HG03175 (cell line): ENCODE measurements around the gene TAF6.
A peak's percentile ranks its signal among the peaks of the same experiment; 100 is the strongest.
"Not testable (repeated sequence)": the region's sequence is repeated elsewhere in the genome, so short reads cannot be mapped to it uniquely, and the experiment has no call there.

Experiments
- ATAC-seq: cut with Tn5 transposase; IDR thresholded peaks from one replicate; pipeline ENCODE4 v1.9.1; 2021; ENCODE audit warnings: mild to moderate bottlenecking, moderate library complexity; ENCODE audit not compliant: unreplicated experiment

Gene TAF6

DNA sequence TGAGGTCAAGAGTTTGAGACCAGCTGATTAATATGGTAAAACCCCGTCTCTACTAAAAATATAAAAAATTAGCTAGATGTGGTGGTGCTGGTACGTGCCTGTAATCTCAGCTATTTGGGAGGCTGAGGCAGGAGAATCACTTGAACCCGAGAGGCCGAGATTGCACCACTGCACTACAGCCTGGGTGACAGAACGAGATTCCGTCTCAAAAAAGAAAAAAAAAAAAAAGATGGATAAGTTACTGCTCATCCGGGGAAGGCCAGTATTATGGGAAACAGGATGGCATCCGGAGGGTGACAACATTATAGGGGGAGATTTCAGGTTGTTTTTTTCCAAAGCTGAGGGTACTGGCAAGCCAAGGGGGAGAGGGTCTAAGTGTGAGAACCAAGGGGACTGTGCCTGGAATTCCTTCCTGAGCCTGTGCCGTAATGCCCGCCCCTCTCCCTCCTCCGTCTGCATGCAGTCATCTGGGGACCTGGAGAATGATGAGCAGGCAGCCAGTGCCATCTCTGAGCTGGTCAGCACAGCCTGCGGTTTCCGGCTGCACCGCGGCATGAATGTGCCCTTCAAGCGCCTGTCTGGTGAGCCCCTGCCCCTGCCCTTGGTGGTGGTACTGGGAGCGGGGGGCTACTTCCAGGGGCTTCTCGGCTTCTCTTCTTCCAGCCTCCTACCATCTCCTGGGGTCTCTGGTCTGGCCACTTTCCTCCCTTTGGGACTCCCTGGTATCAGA is 33.9 kb upstream of the TAF6 start:
- ATAC-seq = no peak

DNA sequence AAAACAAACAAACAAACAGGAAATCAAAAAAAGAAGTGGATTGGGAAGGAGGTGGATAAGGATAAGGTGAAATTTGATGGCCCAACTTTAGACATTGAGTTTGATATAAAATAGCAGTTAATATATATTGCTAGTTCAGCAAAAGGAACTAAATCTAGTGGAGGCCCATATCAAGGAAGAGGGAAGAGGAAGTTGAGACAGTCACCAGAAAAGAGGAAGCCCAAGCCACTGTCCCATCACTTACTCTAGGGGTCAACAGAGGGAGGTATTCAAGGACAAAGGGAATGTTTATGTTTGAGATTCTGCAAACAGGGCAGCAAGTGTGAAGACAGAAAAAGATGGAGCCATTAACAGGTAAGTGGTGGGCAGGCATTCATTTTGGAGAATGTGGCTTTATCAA is 33.2 kb upstream of the TAF6 start:
- ATAC-seq = no peak

DNA sequence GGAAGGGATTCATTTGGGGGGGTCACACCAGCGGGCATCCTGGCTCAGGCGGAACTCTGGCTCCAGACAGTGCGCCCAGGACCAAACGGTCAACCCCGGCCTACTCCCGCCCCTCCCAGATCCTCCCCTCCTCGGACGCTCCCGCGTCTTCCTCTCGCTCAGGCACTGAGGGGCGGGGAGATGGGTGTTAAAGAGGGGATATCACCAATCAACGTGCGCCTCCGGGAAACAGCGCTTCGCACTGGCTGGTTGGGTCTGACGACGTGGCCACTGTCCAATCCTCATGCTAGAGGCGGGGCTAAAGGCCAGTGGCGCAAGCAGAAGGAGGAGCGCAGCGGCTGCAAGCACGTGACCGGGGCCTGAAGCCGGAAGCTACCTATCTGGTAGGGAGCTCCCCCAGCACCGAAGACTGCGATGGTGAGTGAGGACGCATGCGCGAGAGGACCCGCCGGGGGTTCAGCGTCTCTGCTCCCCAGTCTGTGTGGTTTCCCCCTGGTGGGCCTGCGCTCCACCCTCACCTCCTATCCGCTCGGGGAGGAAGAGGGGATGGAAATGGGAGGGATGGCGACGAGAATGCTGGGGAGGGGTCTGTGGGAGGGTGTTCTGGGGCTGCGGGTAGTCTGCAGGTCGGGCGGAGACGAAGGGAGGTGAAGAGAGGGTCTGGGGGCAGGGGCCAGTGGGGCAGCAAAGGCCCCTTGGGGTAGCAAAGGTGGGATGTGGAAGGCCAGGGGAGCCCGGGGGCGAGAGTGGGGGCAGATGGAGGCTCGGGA is 29.6 kb upstream of the TAF6 start, which contains the start of gene LAMTOR4:
Gene LAMTOR4 (plus strand): TSS at position 360 of the 770 bp plus-strand sequence. CDS start 55 bp downstream, at position 415.
- peak; percentile 99 for ATAC-seq

DNA sequence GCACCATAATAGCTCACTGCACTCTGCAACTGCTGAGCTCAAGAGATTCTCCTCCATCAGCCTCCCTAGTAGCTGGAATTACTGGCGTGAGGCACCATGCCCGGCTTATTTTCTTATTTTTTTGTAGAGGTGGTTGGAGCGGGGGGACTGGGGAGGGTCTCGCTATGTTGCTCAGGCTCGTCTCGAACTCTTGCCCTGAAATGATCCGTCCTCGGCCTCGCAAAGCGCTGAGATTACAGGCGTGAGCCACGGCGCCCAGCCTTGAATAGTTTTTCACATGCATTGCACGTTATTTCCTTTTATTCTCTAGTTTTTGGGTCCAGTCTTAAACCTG is 29.0 kb upstream of the TAF6 start:
- no peak for ATAC-seq

DNA sequence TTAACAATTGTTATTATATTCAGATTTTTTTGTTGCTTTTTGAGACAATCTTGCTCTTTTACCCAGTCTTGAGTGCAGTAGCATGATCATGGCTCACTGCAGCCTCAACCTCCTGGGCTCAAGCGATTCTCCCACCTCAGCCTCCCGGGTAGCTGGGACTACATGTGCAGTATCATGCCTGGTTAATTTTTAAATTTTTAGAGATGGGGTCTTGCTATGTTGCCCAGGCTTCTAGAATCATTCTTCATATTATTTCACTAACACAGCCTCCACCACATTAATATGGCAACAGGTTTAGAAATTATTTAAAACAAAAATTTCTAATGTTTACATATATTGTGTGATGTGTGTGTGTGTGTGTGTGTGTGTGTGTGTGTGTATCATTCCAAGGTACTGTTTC is 28.1 kb upstream of the TAF6 start:
- no peak for ATAC-seq

DNA sequence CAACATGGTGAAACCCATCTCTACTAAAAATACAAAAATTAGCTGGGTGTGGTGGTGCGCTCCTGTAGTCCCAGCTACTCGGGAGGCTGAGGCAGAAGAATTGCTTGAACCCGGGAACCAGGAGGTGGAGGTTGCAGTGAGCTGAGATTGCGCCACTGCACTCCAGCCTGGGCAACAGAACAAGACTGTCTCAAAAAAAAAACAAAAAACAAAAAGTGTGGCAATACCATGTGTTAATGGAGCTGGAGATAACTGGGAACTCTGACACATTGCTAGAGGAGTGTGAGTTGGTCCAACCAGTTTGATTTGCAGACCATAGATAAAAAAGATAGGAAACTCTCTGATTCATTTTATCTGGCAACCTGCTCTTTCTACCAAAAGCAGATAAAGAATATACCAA is 27.2 kb upstream of the TAF6 start:
- ATAC-seq = not testable (repeated sequence)

DNA sequence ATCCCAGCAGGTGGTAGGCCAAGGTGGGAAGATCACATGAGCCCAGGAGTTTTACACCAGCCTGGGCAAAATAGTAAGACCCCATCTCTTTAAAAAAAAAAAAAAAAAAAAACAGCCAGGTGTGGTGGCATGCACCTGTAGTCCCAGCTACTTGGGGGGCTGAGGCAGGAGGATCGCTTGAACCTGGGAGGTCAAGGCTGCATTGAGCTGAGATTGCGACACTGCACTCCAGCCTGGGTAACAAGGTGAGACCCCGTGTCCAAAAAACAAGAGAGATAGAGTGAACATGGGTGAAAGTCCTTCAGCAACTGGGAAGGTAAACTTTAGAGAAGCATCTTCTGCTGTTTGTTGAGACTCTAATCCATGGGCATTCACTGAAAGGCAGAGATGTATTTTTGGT is 23.3 kb upstream of the TAF6 start:
- no peak for ATAC-seq

DNA sequence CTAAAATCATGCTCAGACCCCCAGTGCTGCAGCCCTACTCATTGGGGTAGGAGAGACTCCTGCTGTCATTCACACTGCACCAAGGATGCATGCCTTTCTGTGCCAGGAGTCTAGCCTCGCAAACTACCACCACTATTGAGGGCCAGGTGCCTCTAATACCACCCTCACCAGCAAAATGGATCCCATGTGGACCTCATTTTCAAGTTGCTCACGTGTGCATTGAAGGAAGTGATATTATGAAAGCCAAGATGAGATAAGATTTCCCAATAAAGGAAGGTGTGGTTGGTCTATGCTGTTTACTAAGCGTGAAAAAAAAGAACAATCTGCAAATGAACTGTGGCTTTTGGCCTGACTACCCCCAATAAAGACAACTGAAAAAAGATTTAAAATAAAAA is 22.4 kb upstream of the TAF6 start:
- no peak for ATAC-seq

DNA sequence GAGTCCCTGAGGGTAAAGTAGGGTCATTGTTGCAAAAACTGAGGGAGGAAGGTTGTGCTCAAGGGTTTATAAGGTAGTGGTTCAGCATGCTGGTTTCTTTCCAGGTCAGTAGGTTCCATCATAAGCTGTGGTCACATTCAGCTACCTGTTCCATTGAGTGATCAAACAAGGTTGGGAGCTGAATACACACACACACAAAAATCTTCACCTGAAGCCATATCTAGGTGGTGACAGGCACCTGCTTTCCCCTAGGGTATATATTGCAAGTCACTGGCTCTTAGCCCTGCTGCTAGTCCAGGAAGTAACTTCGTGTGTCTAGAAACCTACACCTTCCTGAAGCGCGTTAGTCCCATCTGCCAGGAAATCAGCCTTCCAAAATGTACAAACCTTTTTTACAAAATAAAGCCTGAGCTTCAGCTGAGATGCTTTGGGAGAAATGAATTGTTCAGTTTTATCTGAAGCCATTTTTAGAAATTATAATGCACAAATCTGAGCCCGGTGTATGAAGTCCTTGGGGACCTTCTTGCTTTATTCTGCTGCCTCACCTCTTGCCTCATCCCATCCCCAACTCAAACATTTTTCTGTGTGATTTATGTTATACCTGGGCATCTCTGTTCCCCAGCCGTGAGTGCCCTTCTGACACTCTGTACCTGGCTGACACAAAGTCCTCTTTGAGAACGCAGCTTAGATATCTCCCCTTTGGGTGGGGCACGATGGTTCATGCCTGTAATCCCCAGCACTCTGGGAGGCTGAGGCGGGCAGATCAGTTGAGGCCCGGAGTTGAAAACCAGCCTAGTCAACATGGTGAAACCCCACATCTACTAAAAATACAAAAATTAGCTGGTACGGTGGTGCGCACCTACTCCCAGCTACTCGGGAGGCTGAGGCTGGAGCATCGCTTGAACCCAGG is 18.9 kb upstream of the TAF6 start:
- ATAC-seq = no peak

DNA sequence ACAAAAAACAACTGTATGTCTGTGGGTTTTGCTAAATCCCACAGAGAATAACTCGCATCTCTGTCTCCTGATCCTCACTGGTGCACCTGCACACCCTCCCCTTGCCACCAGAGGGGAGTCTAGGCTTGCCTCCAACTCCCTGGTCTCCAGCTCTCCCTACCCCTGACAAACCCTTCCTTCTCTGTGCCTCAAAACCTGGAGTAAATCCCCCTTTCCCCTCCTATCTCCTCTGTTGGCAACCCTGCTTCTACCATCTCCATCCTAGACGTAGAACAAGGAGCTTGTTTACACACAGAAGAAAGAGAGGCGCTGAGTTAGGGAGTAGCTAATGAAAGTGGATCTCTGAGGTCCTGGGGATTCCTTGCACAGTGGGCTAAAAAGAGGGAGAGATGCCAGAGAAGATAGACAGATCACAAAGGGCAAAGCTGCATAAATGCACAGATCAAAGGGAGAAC is 13.6 kb upstream of the TAF6 start:
- ATAC-seq = peak; percentile 73

DNA sequence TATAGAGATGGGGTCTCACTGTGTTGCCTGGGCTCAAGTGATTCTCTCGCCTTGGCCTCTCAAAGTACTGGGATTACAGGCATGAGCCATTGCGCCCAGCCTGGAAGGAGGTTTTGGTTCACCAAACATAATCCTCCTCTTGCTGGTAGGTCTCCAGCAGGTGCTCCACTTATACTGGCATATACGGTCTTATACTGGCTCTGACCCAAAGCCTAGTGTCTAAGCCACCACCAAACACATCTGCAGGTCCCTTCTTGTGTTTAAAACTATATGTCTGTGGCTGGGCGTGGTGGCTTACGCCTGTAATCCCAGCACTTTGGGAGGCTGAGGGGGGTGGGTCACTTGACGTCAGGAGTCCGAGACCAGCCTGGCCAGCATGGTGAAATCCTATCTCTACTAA is 13.0 kb upstream of the TAF6 start:
- ATAC-seq = no peak

DNA sequence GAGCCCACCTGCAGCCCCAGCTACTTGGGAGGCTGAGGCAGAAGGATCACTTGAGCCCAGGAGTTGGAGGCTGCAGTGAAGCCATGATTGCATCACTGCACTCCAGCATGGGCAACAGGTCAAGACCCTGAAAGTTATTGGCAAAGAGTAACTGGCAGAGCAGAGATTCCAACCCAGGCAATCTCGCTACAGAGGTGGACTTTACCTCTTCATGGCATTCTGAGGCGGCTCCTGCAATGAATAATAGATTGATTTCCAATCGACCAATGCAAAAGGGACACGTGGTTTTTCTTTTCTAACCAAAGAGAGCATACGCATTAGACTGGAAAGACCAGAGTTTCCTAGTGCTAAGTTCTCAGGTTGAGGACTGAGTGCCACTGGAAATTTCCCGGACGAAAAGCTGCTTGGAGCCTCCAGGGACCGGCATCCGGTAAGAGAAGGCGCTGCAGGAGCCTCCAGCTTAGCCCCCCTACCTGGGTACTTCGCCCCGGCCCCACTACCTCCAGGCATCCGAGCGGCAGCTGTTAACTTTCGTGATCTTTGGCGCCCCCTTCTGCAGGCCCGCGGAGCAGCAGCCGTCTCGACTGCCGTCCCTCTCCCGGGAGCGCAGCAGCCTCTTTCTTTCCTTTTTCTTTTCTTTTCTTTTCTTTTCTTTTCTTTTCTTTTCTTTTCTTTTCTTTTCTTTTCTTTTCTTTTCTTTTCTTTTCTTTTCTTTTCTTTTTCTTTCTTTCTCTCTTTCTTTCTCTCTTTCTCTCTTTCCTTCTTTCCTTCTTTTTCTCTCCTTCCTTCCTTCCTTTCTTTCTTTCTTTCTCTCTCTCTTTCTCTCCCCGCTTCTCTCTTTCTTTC is 11.7 kb upstream of the TAF6 start:
- ATAC-seq = no peak

DNA sequence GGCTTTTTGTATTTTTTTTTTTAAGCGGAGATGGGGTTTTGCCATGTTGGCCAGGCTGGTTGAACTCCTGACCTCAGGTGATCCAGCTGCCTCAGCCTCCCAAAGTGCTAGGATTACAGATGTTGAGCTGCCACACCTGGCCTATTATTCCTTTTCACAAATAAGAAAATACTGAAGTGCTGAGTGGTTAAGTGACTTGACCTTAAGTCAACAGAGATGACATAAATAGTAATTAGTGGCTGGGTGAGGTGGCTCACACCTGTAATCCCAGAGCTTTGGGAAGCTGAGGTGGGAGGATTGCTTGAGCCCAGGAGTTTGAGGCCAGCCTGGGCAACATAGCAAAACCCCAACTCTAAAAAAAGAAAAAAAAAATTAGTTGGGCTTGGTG is 11.1 kb upstream of the TAF6 start:
- ATAC-seq = not testable (repeated sequence)

DNA sequence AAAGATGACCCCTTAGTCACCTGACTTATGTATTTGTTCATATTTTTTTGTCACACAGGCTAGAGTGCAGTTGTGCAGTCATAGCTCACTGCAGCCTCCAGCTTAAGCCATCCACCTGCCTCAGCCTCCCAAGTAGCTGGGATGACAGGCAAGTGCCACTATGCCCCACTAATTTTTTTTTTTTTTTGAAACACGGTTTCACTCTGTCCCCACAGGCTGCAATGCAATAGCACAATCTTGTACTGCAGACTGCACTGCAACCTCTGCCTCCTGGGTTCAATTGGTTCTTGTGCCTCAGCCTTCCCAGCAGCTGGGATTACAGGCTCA is 9.4 kb upstream of the TAF6 start:
- ATAC-seq = no peak

DNA sequence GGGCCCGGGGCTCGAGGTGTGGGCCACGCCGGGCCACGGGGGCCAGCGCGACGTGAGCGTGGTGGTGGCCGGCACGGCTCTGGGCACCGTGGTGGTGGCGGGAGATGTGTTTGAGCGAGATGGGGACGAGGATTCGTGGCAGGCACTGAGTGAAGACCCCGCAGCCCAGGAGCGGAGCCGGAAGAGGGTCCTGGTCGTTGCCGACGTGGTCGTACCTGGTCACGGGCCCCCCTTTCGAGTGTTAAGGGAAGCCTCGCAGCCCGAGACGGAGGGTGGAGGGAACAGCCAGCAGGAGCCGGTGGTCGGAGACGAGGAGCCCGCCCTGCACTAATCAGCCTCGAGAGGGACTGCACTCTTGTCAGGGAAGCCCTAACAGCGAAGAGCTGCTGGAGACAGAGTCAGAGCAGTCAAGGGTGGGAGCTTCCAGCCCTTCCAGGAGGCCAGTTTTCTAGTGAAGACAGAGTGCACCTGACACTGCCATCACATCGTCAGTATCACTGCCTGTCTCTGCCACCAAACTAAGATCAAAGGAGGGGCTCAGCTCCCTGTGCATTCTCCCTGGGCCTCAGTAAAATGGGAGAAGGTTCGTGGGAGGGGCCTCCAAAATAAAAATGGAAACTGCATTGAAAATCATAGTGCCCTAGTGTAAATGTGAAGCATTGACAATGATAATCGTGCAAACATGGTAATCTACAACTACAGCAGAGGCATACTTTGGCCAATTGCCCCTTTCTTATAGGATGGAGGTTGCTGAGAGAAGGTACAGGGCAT is 8.9 kb upstream of the TAF6 start:
- ATAC-seq = no peak

DNA sequence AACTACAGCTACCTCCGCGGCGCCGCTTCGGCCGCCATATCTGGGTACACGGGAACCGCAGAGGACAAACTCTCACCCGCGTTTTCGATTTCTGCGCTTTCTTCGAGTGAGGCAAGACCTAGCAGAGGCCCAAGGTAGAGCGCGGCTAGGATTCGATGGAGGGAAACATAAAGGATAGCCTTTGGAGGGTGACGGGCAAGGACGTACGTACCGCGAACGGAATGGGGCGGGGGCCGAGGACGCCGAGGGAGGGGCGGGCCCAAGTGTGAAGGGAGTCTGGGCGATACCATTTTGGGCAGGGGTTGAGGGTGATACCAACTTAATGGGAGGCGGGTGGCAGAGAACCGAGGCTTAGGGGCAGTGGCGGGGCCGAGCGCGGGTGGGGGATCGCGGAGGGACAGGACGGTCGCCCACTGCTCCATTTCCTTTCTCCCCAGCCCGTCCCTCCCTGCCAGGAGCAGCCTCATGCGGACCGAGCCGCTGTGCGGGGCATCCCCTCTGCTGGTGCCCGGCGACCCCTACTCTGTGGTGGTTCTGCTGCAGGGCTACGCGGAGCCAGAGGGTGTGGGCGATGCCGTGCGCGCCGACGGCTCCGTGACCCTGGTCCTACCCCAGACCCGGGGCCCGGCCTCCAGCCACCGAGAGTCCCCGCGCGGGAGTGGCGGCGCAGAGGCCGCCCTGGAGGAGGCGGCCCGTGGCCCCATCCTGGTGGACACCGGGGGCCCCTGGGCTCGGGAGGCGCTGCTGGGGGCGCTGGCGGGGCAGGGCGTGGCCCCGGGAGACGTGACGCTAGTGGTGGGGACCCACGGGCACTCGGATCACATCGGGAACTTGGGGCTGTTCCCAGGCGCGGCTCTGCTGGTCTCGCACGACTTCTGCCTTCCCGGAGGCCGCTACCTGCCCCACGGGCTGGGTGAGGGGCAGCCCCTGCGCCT is 8.0 kb upstream of the TAF6 start, which contains the start of gene MBLAC1:
Gene MBLAC1 (plus strand): TSS at position 37 of the 935 bp plus-strand sequence. CDS start 429 bp downstream, at position 466.
- ATAC-seq = peak; percentile 67

DNA sequence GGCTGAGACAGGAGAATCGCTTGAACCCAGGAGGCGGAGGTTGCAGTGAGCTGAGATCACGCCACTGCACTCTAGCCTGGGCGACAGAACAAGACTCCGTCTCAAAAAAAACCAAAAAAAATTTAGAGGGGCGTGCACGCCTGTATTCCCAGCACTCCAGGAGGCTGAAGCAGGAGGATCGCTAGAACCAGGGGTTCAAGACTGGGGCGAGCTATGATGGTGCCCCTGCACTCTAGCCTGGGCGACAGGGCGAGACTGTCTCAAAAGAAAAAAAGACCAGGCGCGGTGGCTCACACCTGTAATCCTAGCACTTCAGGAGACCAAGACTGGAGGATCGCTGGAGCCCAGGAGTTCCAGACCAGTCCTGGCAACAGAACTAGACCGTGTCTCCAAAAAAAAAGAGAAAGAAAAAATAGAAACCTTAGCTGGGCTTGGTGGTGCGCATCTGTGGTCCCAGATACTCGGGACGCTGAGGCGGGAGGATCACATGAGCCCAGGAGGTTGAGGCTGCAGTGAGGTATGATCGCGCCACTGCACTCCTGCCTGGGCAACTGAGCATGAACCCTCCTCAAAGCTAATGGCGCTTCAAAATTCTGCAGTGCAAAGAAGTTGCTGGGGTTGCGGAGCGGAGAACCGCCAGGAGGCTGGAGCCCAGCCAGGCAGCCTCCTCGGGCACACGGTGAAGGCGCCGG is 7.2 kb upstream of the TAF6 start:
- peak; percentile 4 for ATAC-seq
